CD4-positive, alpha-beta T cell (primary cell): Measurements from ENCODE around the gene SSBP3. TPM values are rescaled to one million over a fixed set of nuclear protein-coding genes. Genes with fewer than 3 reads are reported as not detected.
"Not testable (repeated sequence)": the region's sequence is repeated elsewhere in the genome, so short reads cannot be mapped to it uniquely, and the experiment has no call there.

Source experiments
- ATAC-seq: fragments of 200-7000 bp; cut with Tn5 transposase; one replicate; pipeline ENCODE4 v1.10.0; 2022; ENCODE audit warnings: mild to moderate bottlenecking; ENCODE audit not compliant: poor library complexity
- CTCF ChIA-PET: fragments of 350-600 bp; sonication (Branson Sonifier 250); formaldehyde crosslinking; loops from one replicate; lab custom pipeline; 2021; ENCODE audit warnings: antibody characterized with exemption, inconsistent platforms; lab: Charles Lee
- POLR2A ChIA-PET: fragments of 350-600 bp; sonication (Branson Sonifier 250); formaldehyde crosslinking; loops from one replicate; lab custom pipeline; 2021; ENCODE audit warnings: antibody characterized with exemption, inconsistent platforms; lab: Charles Lee
- DNase-seq, 14 experiments: peaks; one replicate each; pipeline ENCODE4 v3.0.0-alpha.2; 2013 to 2020; ENCODE audit warnings: mixed read lengths in 2 of 14
- H3K27ac ChIP-seq, 2 donors: one replicate each; pipeline versions ENCODE4 v1.5.1 to v1.7.0; 2013; ENCODE audit warnings: low read length in 2 of 2, low read depth in 1 of 2, mild to moderate bottlenecking in 1 of 2
- H3K27me3 ChIP-seq, 2 experiments: 1 replicate in 1 of 2; 2 replicates in 1 of 2; pipeline versions ENCODE4 v1.6.1 to v1.7.0; 2013; ENCODE audit warnings: low read length in 2 of 2, control low read depth in 1 of 2, mild to moderate bottlenecking in 1 of 2, moderate library complexity in 1 of 2; ENCODE audit not compliant: insufficient read depth in 2 of 2, control insufficient read depth in 1 of 2
- H3K36me3 ChIP-seq: one replicate; pipeline ENCODE4 v1.6.1; 2013; ENCODE audit warnings: low read length, control low read depth; ENCODE audit not compliant: insufficient read depth
- H3K4me1 ChIP-seq: one replicate; pipeline ENCODE4 v1.6.1; 2013; ENCODE audit warnings: low read length, control low read depth; ENCODE audit not compliant: insufficient read depth
- H3K4me3 ChIP-seq: one replicate; pipeline ENCODE4 v1.5.1; 2013; ENCODE audit warnings: mild to moderate bottlenecking, low read length, moderate library complexity
- H3K9me3 ChIP-seq, 2 experiments: 1 replicate in 1 of 2; 2 replicates in 1 of 2; pipeline versions ENCODE4 v1.6.1 to v1.7.0; 2013; ENCODE audit warnings: low read length in 2 of 2, mild to moderate bottlenecking in 2 of 2, control low read depth in 1 of 2, moderate library complexity in 1 of 2; ENCODE audit not compliant: control insufficient read depth in 1 of 2, insufficient read depth in 1 of 2
- H3K27ac Mint-ChIP-seq: one replicate; pipeline ENCODE4 v1.8.0; 2020; ENCODE audit warnings: mixed read lengths
- H3K27me3 Mint-ChIP-seq: one replicate; pipeline ENCODE4 v1.8.0; 2021; ENCODE audit warnings: mixed read lengths
- H3K36me3 Mint-ChIP-seq: one replicate; pipeline ENCODE4 v1.8.0; 2021; ENCODE audit warnings: low read depth, mixed read lengths
- H3K4me1 Mint-ChIP-seq: one replicate; pipeline ENCODE4 v1.8.0; 2021; ENCODE audit warnings: low read depth, mixed read lengths
- H3K4me3 Mint-ChIP-seq: one replicate; pipeline ENCODE4 v1.8.0; 2020; ENCODE audit warnings: mild to moderate bottlenecking, mixed read lengths
- H3K9me3 Mint-ChIP-seq: one replicate; pipeline ENCODE4 v1.8.0; 2020; ENCODE audit warnings: mixed read lengths
- intact Hi-C, 2 experiments: fragments of 100-400 bp; cut with DNase I in 1 of 2; cut with micrococcal nuclease in 1 of 2; formaldehyde crosslinking; loops; one replicate each; pipeline versions ENCODE4 v1.15.1 to v1.9.0; 2023 to 2025; cut with DNase I, micrococcal nuclease
- total RNA-seq, 174 experiments: library from RNA in 2 of 174; stranded (reverse) in 2 of 174; gene quantifications; one replicate each; pipeline ENCODE4 v1.2.3 and lab custom pipeline; 2021 to 2026
- TF ChIP-seq, protein P1 (sequence below): fragments of 200-600 bp; IDR thresholded peaks from one replicate; pipeline ENCODE4 v1.8.0; 2022; ENCODE audit warnings: antibody characterized with exemption, mild to moderate bottlenecking

Gene SSBP3
- total RNA-seq, 2 experiments from 2014 or later = 50.6 to 52.4 TPM

DNA sequence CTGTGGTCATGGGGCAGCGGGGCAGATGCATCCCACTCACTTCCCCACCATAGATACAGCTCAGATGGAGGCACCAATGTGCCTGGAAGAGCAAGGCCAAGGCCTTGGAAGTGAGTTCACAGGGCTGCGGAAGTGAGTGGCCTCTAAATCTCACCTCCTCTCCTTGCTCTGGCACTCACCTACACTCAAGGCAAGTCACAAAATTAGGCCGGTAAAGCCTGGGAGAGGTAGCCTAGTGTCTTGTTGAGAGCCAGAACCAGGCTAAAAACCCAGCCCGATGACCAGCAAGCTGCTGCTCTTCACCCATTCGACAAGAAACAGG is 57.5 kb downstream of the SSBP3 start:
- Mint-ChIP-seq H3K4me1 (peaks cover 63% of the 10 kb centered on the region), H3K4me3 (no peak overlapping the region), H3K9me3 (no peaks in the 10 kb centered on the region), H3K27ac (no peak overlapping the region), H3K27me3 (no peaks in the 10 kb centered on the region), H3K36me3 (peaks cover 5% of the 10 kb centered on the region)
- no peaks in the 10 kb centered on the region for H3K27me3 ChIP-seq
- H3K36me3 ChIP-seq = peaks cover 2% of the 10 kb centered on the region
- POLR2A ChIA-PET = no interaction called here
- DNase-seq = no peak
- H3K27ac ChIP-seq = no peak overlapping the region
- TF ChIP-seq, protein P1, sequence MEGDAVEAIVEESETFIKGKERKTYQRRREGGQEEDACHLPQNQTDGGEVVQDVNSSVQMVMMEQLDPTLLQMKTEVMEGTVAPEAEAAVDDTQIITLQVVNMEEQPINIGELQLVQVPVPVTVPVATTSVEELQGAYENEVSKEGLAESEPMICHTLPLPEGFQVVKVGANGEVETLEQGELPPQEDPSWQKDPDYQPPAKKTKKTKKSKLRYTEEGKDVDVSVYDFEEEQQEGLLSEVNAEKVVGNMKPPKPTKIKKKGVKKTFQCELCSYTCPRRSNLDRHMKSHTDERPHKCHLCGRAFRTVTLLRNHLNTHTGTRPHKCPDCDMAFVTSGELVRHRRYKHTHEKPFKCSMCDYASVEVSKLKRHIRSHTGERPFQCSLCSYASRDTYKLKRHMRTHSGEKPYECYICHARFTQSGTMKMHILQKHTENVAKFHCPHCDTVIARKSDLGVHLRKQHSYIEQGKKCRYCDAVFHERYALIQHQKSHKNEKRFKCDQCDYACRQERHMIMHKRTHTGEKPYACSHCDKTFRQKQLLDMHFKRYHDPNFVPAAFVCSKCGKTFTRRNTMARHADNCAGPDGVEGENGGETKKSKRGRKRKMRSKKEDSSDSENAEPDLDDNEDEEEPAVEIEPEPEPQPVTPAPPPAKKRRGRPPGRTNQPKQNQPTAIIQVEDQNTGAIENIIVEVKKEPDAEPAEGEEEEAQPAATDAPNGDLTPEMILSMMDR = no peak
- no peaks in the 10 kb centered on the region for H3K9me3 ChIP-seq
- H3K4me3 ChIP-seq = no peak overlapping the region
- peaks cover 21% of the 10 kb centered on the region for H3K4me1 ChIP-seq
- intact Hi-C loops = no loop called here
- ATAC-seq = no peak
- CTCF ChIA-PET = no interaction called here

DNA sequence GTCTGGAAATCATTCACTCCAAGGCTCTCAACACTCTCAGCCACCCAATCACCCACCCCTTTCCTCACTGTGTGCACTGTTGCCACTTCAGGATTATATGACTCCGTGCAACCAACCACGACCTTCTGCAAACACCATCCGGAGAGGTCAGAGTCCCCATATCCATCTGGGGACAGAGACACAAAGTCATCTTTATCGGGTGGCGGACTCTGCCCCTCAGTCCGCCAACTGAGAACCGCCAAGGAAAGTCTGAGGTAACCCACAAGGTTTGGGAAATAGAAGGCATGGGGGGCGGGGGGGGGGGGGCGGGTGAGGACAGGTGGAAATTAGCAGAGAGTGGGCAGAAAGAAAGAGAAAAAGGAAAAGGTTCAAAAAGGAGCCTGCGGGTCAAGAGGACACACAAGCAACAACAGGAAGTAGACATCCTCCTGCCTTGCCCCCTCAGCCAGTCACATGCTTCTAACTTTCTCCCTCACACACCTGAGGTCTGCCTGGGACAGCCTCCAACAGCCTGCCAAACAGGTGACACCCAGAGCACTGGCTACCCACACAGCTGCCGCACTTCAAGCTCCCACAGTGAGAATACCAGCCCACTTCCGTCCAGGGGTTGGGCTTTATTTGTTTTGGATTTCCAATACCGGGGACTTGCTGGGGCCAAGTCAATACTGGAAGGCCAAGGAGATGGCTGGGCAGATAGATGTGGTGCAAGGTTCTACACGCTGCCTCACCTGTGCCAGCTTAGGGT is 58.1 kb downstream of the SSBP3 start:
- intact Hi-C loops = no loop called here
- H3K4me3 ChIP-seq = no peak overlapping the region
- TF ChIP-seq, protein P1 = no peak
- ChIA-PET POLR2A (no interaction called here), CTCF (no interaction called here)
- Mint-ChIP-seq H3K27ac (peak overlapping the region; percentile 26), H3K27me3 (no peaks in the 10 kb centered on the region), H3K36me3 (peaks cover 5% of the 10 kb centered on the region), H3K4me3 (no peak overlapping the region), H3K9me3 (no peaks in the 10 kb centered on the region), H3K4me1 (peaks cover 63% of the 10 kb centered on the region)
- H3K9me3 ChIP-seq = no peaks in the 10 kb centered on the region
- no peak for DNase-seq
- peaks cover 2% of the 10 kb centered on the region for H3K36me3 ChIP-seq
- H3K4me1 ChIP-seq = peaks cover 19% of the 10 kb centered on the region
- ATAC-seq = no peak
- H3K27ac ChIP-seq = no peak overlapping the region
- no peaks in the 10 kb centered on the region for H3K27me3 ChIP-seq

DNA sequence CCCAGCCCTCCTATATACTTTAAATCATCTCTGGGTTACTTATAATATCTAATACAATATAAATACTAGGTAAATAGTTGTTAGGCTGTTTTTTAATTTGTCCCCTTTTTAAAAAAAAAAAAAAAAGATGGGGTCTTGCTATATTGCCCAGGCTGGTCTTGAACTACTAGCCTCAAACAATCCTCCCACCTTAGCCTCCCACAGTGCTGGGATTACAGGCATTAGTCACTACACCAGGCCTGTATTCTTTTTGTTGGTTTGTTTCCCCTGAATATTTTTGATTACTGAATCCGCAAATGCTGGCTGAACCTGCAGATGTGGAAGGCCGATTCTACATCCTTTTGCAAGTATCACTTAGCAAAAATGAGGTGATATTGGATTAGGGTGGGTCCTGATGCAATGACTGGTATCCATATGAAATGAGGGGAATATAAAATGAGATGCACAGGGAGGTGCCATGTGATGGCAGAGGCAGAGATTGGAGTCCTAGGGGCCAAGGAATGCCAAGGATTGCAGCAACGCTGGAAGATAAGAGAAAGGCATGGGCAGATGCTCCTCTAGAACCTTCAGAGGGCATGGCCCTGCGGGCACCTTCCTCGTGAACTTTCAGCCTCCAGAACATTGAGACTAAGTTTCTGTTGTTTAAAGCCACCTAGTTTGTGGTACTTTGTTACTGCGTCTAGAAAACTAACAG is 58.8 kb downstream of the SSBP3 start:
- no peak for ATAC-seq
- H3K4me1 Mint-ChIP-seq = peaks cover 60% of the 10 kb centered on the region
- CTCF ChIA-PET = no interaction called here

DNA sequence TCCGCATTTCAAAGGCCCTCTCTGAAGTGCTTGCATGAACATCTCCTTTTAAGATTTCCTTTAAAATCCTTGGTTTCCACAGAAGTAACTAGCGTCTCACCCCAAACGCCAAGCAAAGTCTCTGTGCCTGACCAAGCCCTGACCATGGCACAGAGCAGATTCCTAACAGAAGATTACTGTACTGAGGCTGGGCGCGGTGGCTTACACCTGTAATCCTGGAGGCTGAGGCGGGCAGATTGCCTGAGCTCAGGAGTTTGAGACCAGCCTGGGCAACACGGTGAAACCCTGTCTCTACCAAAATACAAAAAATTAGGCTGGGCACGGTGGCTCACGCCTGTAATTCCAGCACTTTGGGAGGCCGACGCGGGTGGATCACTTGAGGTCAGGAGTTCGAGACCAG is 60.6 kb downstream of the SSBP3 start:
- peaks cover 58% of the 10 kb centered on the region for H3K4me1 Mint-ChIP-seq
- ATAC-seq, CTCF ChIA-PET: not testable (repeated sequence)

More for the DNA sequence above, 58.8 kb downstream of the SSBP3 start:
- Histone ChIP-seq H3K4me1 (peaks cover 21% of the 10 kb centered on the region), H3K27ac (no peak overlapping the region), H3K9me3 (no peaks in the 10 kb centered on the region), H3K4me3 (no peak overlapping the region), H3K27me3 (no peaks in the 10 kb centered on the region), H3K36me3 (peaks cover 2% of the 10 kb centered on the region)
- no peak overlapping the region for H3K4me3 Mint-ChIP-seq
- no peaks in the 10 kb centered on the region for H3K9me3 Mint-ChIP-seq
- POLR2A ChIA-PET = no interaction called here
- TF ChIP-seq, protein P1 = no peak
- intact Hi-C loops = no loop called here
- DNase-seq = no peak
- H3K27me3 Mint-ChIP-seq = no peaks in the 10 kb centered on the region
- peak overlapping the region; percentile 26 for H3K27ac Mint-ChIP-seq
- H3K36me3 Mint-ChIP-seq = peaks cover 5% of the 10 kb centered on the region

More for the DNA sequence above, 60.6 kb downstream of the SSBP3 start:
- H3K9me3 ChIP-seq, H3K9me3 Mint-ChIP-seq, H3K36me3 Mint-ChIP-seq, POLR2A ChIA-PET, H3K4me3 Mint-ChIP-seq, intact Hi-C loops, H3K36me3 ChIP-seq, H3K27me3 Mint-ChIP-seq, DNase-seq, H3K27ac Mint-ChIP-seq, H3K27me3 ChIP-seq, H3K4me3 ChIP-seq, H3K27ac ChIP-seq: not testable (repeated sequence)
- peaks cover 21% of the 10 kb centered on the region for H3K4me1 ChIP-seq
